Right cardiac atrium (tissue), 5 donors: ENCODE results near the gene PTPRH. TPM values are rescaled to one million over a fixed set of nuclear protein-coding genes. Genes with fewer than 3 reads are reported as not detected.

Experiments used
- ATAC-seq, 2 donors: fragments of 200-7000 bp; cut with Tn5 transposase; one replicate each; pipeline versions ENCODE4 v1.8.0 to v1.9.1; 2020; ENCODE audit warnings: moderate library complexity in 2 of 2, mild to moderate bottlenecking in 1 of 2
- DNase-seq, 3 donors: peaks; one replicate each; pipeline ENCODE4 v3.0.0-alpha.2; 2020
- H3K27ac ChIP-seq: one replicate; pipeline ENCODE4 v1.5.1; 2013; ENCODE audit warnings: mild to moderate bottlenecking, low read length, control low read depth, moderate library complexity
- H3K27me3 ChIP-seq: one replicate; pipeline ENCODE4 v1.6.1; 2013; ENCODE audit not compliant: control insufficient read depth, insufficient read depth
- H3K4me1 ChIP-seq: one replicate; pipeline ENCODE4 v1.6.1; 2013; ENCODE audit warnings: low read length; ENCODE audit not compliant: control insufficient read depth, insufficient read depth
- H3K4me3 ChIP-seq: one replicate; pipeline ENCODE4 v1.5.1; 2013; ENCODE audit warnings: low read length, control low read depth
- H3K9me3 ChIP-seq: one replicate; pipeline ENCODE4 v1.6.1; 2013; ENCODE audit warnings: low read length; ENCODE audit not compliant: control insufficient read depth
- WGBS: extraction: QIAGEN DNeasy Blood & Tissue Kit; methylation state at CpG from one replicate; pipeline ENCODE4 v1.1.7; 2013; 5-methylcytosine and 5-hydroxymethylcytosine counted together
- intact Hi-C, 4 donors: fragments of 100-400 bp; cut with DNase I; formaldehyde crosslinking; loops; one replicate each; pipeline versions ENCODE4 v1.11.0 to v1.14.0; 2022 to 2023
- microRNA-seq, 2 donors: library from miRNA; unstranded; fragments of <30 nt; microRNA quantifications; one replicate each; pipeline ENCODE4 v1.2.0, GENCODE V29; 2020 to 2021
- polyA plus RNA-seq: library from polyadenylated mRNA; stranded (reverse); fragments of 200-250 nt; gene quantifications from one replicate; pipeline ENCODE4 v1.2.3, GENCODE V29; 2013
- total RNA-seq, 4 donors: library from RNA; stranded (reverse); fragmentation: NEBNext Ultra II Directional; extraction: Animal tissue kit (Norgen Biotek cat#: 25700); gene quantifications; one replicate each; pipeline ENCODE4 v1.2.1, GENCODE V29; 2021
- donor health status: healthy with polysubstance abuse.
- donor health status: DM: no; HTN: yes; CAD: no.
- donor health status: DM: no; HTN: no; CAD: no.
- donor health status: DM: no; HTN: yes; CAD: no; lungs with severe emphysema.
- donor health status: DM: yes; HTN: yes; CAD: no.

The PTPRH gene
- total and polyA plus RNA-seq, 5 donors = 0.14 to 3.1 (median 0.72) TPM

GRCh38 chr19:55134736-55135135 is 74.6 kb downstream of the PTPRH start:
- intact Hi-C loops = loop anchor here in 2 of 4 donors (5.0 kb wide), 2 partner anchors 283 to 373 kb away; no protein-coding TSS in a partner anchor
- Histone ChIP-seq H3K27ac (no peak overlapping the region), H3K9me3 (no peaks in the 10 kb centered on the region), H3K4me3 (no peak overlapping the region), H3K27me3 (no peaks in the 10 kb centered on the region), H3K4me1 (no peaks in the 10 kb centered on the region)
- ATAC-seq = no peak
- WGBS = 25% methylated on average over 2 of the region's 3 CpGs
- no peak for DNase-seq

DNA sequence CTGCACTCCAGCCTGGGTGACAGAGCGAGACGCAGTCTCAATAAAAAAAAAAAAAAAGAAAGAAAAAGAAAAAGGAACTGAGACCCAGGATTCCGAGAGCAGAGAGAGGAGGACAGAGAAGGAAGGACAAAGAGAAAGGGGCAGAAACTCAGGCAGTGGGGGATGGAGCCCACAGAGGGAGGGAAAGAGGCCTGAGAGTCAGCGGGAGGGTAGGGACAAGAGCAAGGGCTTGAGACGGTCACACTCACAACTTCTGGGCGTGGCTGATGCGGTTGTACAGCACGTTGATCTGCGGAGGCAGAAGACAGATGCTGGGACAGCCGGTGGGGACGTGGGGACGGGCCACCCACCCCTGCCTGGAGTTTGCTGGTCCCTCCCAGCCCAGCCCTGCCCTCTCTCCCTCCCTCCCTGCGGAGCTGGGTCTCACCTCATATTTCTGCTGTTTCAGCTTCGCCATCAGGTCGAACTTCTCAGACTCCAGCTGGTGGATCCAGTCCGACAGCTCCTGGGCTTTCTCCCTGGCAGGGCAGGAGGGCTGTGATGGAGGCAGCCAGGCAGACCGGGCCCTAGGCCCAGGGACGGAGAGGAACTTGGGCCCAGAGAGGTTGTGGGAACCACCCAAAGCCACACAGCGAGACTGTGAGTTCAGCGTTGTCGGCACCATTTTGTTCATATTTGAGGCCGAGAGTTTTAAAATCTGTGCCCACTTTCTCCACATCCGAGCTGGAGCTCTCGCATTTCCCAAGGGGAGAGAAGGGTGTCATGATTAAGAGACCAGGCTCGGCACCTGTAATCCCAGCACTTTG is 75.5 kb downstream of the PTPRH start:
- Histone ChIP-seq H3K27ac (no peak overlapping the region), H3K4me1 (no peaks in the 10 kb centered on the region), H3K27me3 (no peaks in the 10 kb centered on the region), H3K9me3 (no peaks in the 10 kb centered on the region), H3K4me3 (no peak overlapping the region)
- WGBS = 69% methylated on average over 25 of the region's 25 CpGs
- intact Hi-C loops = no loop called here
- DNase-seq = peak in 1 of 3 donors; percentile 20
- no peak for ATAC-seq

GRCh38 chr19:55132453-55133129 is 76.7 kb downstream of the PTPRH start:
- 52% methylated on average over 14 of the region's 14 CpGs for WGBS
- DNase-seq = peak in 1 of 3 donors; percentile 16

DNA sequence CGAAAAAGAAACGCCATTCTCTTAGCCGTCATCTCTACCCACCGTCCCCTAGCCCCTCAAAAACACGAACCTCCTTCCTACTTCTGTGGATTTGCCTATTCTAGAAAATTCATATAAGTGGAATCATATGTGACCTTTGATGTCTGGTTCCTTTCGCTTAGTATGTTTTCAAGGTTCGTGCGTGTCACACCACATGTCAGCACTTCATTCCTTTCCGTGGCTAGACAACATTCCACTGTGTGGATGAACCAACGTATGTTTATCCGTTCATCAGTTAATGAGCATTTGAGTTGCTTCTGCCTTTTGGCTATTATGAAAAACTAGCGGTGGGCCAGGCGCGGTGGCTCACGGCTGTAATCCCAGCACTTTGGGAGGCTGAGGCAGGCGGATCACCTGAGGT is 77.9 kb downstream of the PTPRH start:
- Histone ChIP-seq H3K27me3 (no peaks in the 10 kb centered on the region), H3K27ac (no peak overlapping the region), H3K4me3 (no peak overlapping the region), H3K4me1 (no peaks in the 10 kb centered on the region), H3K9me3 (no peaks in the 10 kb centered on the region)
- WGBS = 78% methylated on average over 16 of the region's 16 CpGs
- intact Hi-C loops = no loop called here
- ATAC-seq (no peak), DNase-seq (no peak)

More at GRCh38 chr19:55132453-55133129, 76.7 kb downstream of the PTPRH start:
- intact Hi-C loops = no loop called here
- no peaks in the 10 kb centered on the region for H3K4me1 ChIP-seq
- ATAC-seq = peak in 1 of 2 donors; percentile 38
- no peaks in the 10 kb centered on the region for H3K27me3 ChIP-seq
- no peak overlapping the region for H3K27ac ChIP-seq
- H3K9me3 ChIP-seq = no peaks in the 10 kb centered on the region
- no peak overlapping the region for H3K4me3 ChIP-seq

Small RNAs within 50 kb of the gene (microRNA-seq; reads per million reads assigned to microRNA genes)
- gene MIR6802 (0 to 1.7 reads per million in 2 donors), gene MIR6803 (0 to 2.9 reads per million in 2 donors), gene MIR6804 (0 reads per million in 2 donors)

Other genes with a start within 250 kb of the PTPRH start
- 1 to 10 TPM in 1 of 4 donors, under 1 TPM in 2, not detected in 1; 0.39 to 1.7 (median 0.40) TPM for gene NLRP2, start 243.1 kb downstream of the PTPRH start, total RNA-seq
- gene NLRP2, start 243.1 kb downstream of the PTPRH start, polyA plus RNA-seq = not detected
- gene GP6, start 171.2 kb downstream of the PTPRH start, total RNA-seq = under 1 TPM; 0.26 to 0.71 (median 0.44) TPM
- gene GP6, start 171.2 kb downstream of the PTPRH start, polyA plus RNA-seq = 0.27 TPM
- 10 to 100 TPM; 25.5 to 42.6 (median 31.9) TPM for gene RDH13, start 146.4 kb downstream of the PTPRH start, total RNA-seq
- 30.1 TPM for gene RDH13, start 146.4 kb downstream of the PTPRH start, polyA plus RNA-seq
- 1 to 10 TPM in 3 of 4 donors, under 1 TPM in 1; 0.78 to 1.7 (median 1.1) TPM for gene EPS8L1, start 133.6 kb downstream of the PTPRH start, total RNA-seq
- 2.2 TPM for gene EPS8L1, start 133.6 kb downstream of the PTPRH start, polyA plus RNA-seq
- 100 to 1,000 TPM; 125 to 244 (median 147) TPM for gene PPP1R12C, start 91.9 kb downstream of the PTPRH start, total RNA-seq
- 221 TPM for gene PPP1R12C, start 91.9 kb downstream of the PTPRH start, polyA plus RNA-seq
- 10 to 100 TPM in 3 of 4 donors, 1 to 10 TPM in 1; 8.0 to 25.3 (median 14.7) TPM for gene TNNT1, start 60.3 kb downstream of the PTPRH start, total RNA-seq
- gene TNNT1, start 60.3 kb downstream of the PTPRH start, polyA plus RNA-seq = 34.8 TPM
- 1,000 to 10,000 TPM; 1,638 to 3,997 (median 2,736) TPM for gene TNNI3, start 51.8 kb downstream of the PTPRH start, total RNA-seq
- gene TNNI3, start 51.8 kb downstream of the PTPRH start, polyA plus RNA-seq = 8,501 TPM
- 1 to 10 TPM in 3 of 4 donors, under 1 TPM in 1; 0.56 to 1.6 (median 1.3) TPM for gene DNAAF3, start 42.9 kb downstream of the PTPRH start, total RNA-seq
- gene DNAAF3, start 42.9 kb downstream of the PTPRH start, polyA plus RNA-seq = 2.9 TPM
- 1 to 10 TPM in 1 of 4 donors, not detected in 3; 1.3 TPM for gene SYT5, start 29.2 kb downstream of the PTPRH start, total RNA-seq
- 0.09 TPM for gene SYT5, start 29.2 kb downstream of the PTPRH start, polyA plus RNA-seq
- gene TMEM86B, start 19.3 kb upstream of the PTPRH start, total RNA-seq = 1 to 10 TPM in 3 of 4 donors, under 1 TPM in 1; 0.80 to 2.1 (median 1.3) TPM
- 1.6 TPM for gene TMEM86B, start 19.3 kb upstream of the PTPRH start, polyA plus RNA-seq
- 10 to 100 TPM; 39.3 to 43.5 (median 41.4) TPM for gene PPP6R1, start 49.5 kb upstream of the PTPRH start, total RNA-seq
- 31.7 TPM for gene PPP6R1, start 49.5 kb upstream of the PTPRH start, polyA plus RNA-seq
- gene HSPBP1, start 70.6 kb upstream of the PTPRH start, total RNA-seq = 10 to 100 TPM; 27.7 to 35.1 (median 31.3) TPM
- 48.0 TPM for gene HSPBP1, start 70.6 kb upstream of the PTPRH start, polyA plus RNA-seq
- 10 to 100 TPM; 17.2 to 20.5 (median 19.5) TPM for gene BRSK1, start 74.5 kb upstream of the PTPRH start, total RNA-seq
- 11.9 TPM for gene BRSK1, start 74.5 kb upstream of the PTPRH start, polyA plus RNA-seq
- 1 to 10 TPM; 2.0 to 2.4 (median 2.2) TPM for gene TMEM150B, start 115.8 kb upstream of the PTPRH start, total RNA-seq
- 0.68 TPM for gene TMEM150B, start 115.8 kb upstream of the PTPRH start, polyA plus RNA-seq
- 1 to 10 TPM; 6.7 to 9.8 (median 8.4) TPM for gene KMT5C, start 130.4 kb upstream of the PTPRH start, total RNA-seq
- 6.3 TPM for gene KMT5C, start 130.4 kb upstream of the PTPRH start, polyA plus RNA-seq
- gene COX6B2, start 145.2 kb upstream of the PTPRH start, total RNA-seq = not detected
- gene COX6B2, start 145.2 kb upstream of the PTPRH start, polyA plus RNA-seq = not detected
- gene GARIN5B, start 153.8 kb upstream of the PTPRH start, total RNA-seq = not detected
- not detected for gene GARIN5B, start 153.8 kb upstream of the PTPRH start, polyA plus RNA-seq
- gene IL11, start 161.0 kb upstream of the PTPRH start, total RNA-seq = not detected
- not detected for gene IL11, start 161.0 kb upstream of the PTPRH start, polyA plus RNA-seq
- gene TMEM190, start 167.3 kb upstream of the PTPRH start, total RNA-seq = not detected
- not detected for gene TMEM190, start 167.3 kb upstream of the PTPRH start, polyA plus RNA-seq
- 1 to 10 TPM in 1 of 4 donors, under 1 TPM in 3; 0.47 to 1.2 (median 0.56) TPM for gene TMEM238, start 174.8 kb upstream of the PTPRH start, total RNA-seq
- gene TMEM238, start 174.8 kb upstream of the PTPRH start, polyA plus RNA-seq = 0.14 TPM
- gene RPL28, start 176.4 kb upstream of the PTPRH start, total RNA-seq = 1,000 to 10,000 TPM in 1 of 4 donors, 100 to 1,000 TPM in 3; 656 to 1,015 (median 735) TPM
- 806 TPM for gene RPL28, start 176.4 kb upstream of the PTPRH start, polyA plus RNA-seq
- 10 to 100 TPM; 21.0 to 32.7 (median 27.8) TPM for gene UBE2S, start 198.3 kb upstream of the PTPRH start, total RNA-seq
- gene UBE2S, start 198.3 kb upstream of the PTPRH start, polyA plus RNA-seq = 12.2 TPM
- gene SHISA7, start 233.8 kb upstream of the PTPRH start, total RNA-seq = not detected
- 0.05 TPM for gene SHISA7, start 233.8 kb upstream of the PTPRH start, polyA plus RNA-seq